ENCODE data around the gene CCDC12.
"Not testable (repeated sequence)": the region's sequence is repeated elsewhere in the genome, so short reads cannot be mapped to it uniquely, and the experiment has no call there.

CCDC12 gene

DNA sequence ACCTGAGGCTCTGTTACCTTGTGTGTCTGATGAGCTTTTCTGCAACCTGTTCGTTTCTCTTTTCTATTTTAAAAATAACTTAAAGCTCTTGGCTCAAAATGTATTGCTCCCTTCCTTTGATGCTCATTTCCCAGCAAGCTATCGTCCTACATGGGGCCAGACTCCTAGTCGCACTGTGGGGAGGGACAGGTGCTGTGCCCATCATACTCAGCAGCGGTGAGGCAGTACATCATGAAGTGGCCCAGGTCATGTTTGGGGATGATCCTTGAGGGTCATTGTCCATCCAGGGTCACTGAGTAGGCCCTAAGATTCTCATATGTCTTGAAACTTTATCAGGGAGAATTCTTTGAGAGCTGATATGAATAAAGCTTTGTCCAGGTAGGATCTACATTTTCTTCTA is 57.9 kb downstream of the CCDC12 start:
- DNase-seq, result no peak

DNA sequence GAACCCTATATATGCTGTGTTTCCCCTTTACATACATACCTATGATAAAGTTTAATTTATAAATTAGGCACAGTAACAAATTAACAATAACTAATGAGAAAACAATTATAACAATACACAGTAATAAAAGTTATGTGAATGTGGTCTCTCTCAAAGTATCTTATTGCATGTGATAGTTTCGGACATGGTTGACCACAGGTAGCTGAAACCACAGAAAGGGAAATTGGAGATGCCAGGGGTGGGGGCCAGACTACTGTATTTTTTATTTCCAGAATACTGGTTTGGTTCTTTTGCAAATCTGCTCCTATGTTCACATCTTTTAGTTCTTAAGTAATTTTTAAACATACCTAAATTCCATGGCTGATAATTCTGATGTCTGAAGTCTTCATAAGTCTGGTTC is 58.3 kb downstream of the CCDC12 start:
- DNase-seq, result no peak

DNA sequence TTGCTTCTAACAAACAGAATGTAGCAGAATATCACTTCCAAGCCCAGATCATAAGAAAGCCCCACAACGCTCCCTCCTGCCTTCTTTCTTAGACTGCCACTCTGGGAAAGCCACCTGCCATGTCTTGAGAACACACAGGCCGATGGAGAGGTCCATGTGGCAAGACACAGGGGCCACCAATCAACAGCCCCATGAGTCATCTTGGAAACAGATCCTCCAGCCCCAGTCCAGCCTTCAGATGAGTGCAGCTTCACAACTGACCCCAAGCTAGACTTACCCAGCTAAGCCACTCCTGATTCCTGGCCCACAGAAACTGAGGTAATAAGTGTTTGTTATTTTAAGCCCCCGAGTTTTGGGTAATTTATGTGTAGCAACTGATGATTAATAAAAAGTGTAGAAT is 59.3 kb downstream of the CCDC12 start:
- DNase-seq, result no peak

DNA sequence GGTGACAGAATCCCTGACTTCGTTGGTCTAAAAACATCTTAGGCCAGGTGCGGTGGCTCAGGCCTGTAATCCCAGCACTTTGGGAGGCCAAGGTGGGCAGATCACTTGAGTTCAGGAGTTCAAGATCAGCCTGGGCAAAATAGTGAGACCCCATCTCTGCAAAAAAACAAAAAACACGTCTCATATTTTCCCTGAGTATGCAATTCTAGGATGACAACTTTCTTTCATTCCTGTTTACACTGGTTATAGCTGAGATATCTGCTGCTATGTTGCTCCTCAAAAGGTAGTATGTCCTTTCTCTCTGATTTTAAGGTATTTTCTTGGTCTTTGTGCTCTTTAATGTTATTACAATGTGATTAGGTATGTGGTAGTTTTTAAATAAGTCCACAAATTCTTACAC is 59.7 kb downstream of the CCDC12 start:
- DNase-seq, result no peak

DNA sequence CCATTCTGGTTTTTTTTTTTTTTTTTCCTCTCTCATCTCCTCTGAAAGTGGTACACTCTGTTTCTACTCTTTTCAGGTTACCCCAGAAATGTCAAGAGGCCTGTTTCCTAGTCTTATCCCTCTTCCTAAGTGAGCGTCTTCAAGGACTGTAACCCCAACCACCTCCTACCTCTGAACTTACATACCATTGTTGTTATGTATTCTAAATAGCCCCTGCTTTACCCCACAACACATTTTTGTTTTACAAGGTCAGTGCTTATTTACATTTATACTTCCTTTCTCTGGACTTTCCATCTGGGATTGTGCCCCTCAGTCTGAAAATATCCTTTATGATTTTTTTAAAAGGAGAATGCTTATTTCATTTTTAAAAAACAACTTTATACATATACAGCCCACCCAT is 60.3 kb downstream of the CCDC12 start:
- DNase-seq, result no peak

DNA sequence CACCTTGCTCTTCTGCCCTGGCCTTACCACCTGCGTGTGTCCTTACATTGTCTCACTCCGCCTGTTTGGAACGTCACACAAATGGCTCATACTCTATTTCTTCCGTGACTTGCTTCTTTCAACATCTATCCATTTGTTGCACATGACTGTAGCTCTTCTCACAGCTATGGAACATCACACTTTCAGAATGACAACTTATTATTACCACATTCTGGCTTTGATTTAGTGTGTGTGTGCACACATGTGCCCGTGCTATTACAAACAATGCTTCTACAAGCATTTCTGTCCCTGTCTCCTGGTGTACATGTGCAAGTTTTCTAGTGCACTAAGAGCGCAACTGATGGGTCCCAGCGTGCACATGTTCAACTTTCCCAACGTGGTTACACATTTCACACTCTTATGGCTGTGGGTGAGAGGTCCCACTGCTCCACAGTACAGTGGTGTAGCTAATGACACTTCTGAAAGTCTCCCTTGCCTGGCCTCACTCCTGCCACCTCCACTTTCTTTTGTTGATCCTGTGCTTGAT is 61.2 kb downstream of the CCDC12 start:
- no peak for DNase-seq

DNA sequence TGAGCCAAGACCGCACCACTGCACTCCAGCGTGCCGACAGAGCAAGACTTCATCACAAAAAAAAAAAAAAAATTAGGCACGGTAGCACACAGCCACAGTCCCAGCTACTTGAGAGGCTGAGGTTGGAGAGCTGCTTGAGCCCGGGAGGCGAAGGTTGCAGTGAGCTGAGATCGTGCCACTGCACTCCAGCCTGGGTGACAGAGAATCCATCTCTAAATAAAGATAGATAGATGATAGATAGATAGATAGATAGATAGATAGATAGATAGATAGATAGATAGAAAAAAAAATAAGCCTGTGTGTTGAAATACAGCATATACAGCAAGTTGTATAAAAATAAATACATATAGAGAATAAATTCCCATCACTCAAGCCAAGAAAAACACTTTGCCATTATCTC is 61.7 kb downstream of the CCDC12 start:
- DNase-seq, result no peak

DNA sequence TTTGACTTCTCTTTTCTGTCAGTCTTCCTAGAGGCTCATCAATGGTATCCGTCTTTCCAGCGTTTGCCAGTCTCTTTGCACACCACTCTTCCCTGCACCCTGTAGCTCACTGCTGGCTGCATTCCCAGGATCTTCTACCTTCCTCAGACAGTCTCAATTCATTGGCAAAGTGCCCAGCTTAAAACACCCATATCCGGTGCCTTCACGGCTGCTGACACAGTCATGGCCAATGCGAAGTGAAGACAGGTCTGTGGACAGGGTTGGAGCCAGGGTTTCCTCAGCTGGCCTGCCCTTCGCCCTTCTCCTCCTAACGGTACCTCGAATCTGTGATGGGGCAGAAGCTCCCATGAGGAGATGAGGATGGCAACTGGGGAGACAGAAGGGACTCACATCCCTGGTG is 62.9 kb downstream of the CCDC12 start:
- DNase-seq, result no peak

DNA sequence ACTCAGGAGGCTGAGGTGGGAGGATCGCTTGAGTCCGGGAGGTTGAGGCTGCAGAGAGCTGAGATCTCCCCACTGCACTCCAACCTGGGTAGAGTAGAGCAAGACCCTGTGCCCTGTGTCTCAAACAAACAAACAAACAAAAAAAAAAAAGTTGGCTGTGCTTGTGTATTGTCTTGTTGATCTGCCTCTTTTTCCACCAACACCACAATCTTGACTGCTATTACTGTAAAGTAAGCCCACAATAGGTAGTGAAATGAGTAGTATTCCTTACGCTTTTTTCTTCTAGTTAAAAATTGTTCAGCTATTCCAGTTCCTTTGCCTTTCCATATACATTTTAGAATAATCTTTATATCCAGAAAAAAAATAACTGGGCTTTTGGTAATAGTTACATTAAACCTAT is 63.6 kb downstream of the CCDC12 start:
- DNase-seq, result no peak

DNA sequence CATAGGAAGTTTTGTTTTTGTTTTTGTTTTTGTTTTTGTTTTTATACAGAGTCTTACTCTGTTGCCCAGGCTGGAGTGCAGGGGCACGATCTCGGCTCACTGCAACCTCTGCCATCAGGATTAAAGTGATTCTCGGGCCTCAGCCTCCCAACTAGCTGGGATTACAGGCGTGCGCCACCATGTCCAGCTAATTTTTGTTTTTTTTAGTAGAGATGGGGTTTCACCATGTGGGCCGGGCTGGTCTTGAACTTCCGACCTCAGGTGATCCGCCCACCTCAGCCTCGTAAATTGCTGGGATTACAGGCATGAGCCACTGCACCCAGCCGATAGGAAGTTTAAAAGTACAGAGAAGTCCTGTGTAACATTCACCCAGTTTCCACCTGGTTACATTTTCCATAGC is 65.6 kb downstream of the CCDC12 start:
- not testable (repeated sequence) for DNase-seq

DNA sequence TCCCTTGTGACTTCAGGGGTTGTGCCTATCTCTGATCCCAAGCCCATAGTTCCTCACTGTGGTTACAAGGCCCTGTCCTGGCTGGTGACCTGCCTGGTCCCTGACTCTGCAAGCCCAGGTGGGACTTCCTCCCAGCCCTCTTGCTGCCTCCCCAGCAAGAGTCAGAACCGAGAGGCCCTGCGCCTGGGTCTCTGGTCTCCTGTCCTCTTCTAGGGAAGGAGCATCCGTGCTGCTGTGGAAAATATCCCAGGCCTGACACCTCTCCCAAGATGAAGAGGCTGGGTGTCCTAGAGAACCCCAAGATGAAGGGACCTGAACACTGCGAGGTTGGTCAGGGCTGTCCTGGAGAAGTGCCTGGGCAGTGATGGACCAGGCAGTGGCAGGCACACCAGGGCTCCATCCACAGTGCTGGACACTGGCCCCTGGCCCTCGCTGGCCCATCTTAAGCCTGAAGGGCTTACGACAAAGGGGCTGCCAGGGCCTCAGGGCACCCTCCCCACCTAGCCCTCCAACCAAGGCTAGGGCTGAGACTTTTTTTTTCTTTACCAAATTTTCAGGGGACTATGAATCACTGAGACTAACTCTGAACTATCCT is 66.3 kb downstream of the CCDC12 start:
- DNase-seq, result no peak

DNA sequence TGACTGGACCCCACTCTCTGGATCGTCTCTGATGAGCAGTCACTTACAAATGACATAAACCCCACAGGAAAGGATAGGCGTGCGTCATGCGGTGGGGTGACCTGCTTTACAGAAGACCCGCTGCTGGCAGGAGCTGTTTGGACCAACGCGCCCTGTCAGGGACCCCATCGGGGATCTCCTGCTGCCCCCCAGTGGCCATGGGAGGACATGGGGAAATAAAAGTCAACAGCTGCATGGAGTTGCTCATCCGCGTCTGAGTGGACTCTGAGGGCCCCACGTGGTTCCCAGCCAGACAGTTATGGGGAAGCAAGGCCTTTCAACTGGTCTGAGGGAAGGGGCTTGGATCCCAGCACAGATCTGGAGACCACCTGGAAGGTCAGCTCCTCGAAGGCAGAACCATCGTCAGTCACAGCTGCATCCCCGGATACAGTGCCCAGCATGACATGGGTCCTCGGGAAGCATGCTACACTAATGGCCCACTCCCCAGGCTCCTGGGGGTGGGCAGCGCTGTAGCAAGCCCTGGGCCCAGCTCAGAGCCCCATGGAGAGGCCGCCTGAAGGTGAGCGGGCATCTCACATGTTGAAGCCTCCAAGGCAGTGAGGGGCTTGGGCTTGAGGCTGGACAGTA is 66.9 kb downstream of the CCDC12 start:
- DNase-seq, result peak; percentile 24

DNA sequence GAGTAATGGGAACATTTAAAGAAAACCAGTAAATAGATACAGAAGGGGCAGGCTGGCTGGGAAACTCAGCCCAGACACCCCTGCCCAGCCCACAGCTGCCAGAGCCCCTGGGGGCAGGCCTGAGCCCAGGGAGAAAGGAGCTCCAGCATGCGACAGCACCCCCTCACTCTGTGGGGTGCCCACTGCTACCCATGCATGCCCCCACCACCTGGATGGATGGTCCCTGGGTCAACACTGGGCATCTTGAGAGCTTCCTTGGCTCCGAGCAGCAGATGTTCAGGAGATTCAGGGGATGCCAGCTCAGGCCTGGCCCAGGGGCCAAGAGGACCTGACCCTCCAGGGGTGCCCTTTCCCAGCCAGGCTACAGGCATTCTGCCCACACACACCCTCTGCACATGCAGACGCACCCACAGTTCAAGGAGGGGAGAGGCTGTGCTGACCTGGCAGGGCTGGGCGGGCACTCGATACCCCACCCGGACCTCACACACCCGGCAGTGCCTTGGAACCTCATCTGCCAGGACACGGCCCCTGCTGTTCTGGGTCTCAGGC is 67.5 kb downstream of the CCDC12 start:
- DNase-seq, result no peak

DNA sequence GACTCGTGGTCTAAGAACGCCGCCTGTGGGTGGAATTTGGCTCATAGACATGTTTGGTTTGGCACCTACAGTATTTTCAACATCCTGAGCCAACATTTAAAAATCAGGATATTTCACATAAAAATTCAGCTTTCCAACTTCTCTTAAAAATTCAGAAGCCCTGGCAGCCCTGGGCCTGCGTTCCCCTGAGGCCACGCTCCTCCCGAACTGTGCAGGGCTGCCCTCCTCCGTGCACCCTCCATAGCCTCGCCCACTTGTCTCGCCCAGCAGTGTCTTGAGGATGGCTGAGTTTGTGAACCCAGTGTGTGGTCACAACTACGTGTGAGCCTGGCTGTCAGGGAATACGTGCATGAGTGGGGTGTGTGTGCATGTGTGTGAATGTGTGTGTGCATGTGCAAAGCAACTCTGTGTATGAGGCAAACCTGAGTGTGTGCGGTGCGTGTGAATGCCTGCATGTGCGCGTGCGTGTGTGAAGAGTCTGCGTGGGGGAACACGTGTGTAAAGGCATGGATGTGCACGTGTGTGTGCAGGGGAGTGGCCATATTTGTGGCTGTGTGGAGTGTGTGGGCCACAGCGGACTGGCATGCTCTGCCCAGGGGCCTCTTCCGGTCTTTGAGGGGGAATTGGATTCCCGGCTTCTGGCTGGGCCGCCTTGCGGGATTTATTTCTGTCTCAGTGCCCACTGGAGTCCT is 68.1 kb downstream of the CCDC12 start:
- no peak for DNase-seq

DNA sequence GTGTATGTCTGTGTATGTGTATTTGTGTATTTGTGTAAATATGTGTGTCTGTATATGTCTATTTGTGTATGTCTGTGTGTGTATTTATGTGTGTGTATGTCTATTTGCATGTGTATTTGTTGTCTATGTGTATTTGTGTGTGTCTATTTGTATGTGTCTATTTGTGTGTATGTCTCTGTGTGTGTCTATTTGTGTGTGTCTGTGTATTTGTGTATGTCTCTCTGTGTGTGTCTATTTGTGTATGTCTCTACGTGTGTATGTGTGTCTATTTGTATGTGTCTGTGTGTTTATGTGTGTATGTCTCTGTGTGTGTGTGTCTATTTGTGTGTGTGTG is 68.6 kb downstream of the CCDC12 start:
- no peak for DNase-seq

DNA sequence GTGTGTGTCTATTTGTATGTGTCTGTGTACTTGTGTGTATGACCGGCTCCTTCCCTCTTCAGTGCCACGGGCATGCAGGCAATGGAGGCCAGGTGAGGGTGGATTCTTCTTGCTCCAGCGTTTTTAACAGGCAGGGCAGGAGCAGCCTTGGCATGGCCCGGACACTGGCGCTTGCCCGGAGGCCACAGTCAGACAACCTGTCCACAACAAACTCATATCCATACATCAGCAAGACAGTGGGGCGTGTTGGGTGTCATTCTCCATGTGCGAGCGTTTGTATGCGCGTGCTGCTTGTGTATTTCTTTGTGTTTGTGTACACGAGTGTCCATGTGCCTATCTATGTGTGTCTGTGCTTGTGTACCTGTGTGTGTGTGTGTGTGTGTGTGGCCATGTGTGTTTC is 69.3 kb downstream of the CCDC12 start:
- no peak for DNase-seq

DNA sequence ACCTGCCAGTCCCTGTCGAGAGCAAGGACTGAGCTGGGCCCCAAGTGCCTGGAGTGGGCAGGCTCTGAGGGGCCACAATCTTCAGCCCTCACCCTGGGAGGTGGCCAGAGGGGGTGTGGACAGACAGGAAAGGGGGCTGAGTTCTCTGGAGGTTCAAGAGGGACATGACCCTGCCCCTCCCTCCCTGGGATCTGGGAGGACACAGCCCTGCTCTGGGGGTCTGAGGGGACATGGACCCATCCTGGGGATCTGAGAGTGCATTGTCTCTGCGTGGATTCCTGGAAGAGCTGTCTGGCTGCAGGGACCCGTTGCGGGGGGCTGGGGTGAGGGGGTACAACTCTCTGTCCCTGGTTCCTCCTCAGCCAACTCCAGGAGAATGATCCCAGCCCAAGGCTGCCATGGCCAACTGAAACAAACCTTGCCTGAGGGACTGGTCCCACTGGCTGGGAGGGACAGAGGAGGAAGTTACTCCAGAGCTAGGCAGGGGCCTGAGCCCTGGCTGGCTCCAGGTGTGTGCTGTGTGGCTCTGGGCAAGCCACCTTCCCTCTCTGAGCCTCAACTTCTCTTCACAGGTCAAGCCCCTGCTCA is 70.0 kb downstream of the CCDC12 start:
- DNase-seq, result no peak

DNA sequence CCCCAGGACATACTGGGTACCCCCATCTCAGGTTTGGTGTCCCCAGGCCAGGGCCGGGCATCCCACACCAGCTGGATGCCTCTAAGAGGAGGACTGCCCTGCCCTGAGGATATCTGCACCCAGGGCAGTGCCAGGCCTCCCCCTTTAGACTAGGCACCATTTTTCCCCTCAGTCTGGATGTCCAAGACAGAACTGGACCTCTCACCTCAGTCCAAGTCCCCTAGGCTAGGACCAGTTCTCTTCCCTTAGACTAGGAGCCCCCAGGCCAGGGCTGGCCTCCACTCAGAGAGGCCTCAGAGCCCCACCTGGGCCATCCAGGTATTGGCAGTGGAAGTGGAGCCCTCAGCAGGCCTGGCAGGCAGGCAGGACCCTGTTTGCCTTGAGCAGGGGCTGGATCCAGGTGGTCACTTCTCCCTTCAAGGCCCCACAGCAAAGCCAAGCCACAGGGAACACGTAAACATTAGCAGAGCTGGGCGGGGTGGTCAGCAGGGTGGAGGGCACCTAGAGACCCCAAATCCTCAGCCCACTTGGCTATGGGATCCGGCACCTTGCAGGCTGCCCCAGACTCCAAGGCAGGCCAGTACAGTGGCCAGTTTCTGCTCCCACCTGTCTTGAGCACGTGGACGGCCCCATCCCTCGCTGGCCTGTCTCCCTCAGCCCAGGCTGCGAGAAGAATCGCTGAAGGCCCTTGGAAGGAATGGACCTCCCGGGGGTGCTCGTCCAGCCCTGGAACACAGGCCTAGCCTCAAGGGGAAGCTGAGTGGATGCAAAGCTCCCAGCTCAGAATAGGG is 70.7 kb downstream of the CCDC12 start:
- no peak for DNase-seq

DNA sequence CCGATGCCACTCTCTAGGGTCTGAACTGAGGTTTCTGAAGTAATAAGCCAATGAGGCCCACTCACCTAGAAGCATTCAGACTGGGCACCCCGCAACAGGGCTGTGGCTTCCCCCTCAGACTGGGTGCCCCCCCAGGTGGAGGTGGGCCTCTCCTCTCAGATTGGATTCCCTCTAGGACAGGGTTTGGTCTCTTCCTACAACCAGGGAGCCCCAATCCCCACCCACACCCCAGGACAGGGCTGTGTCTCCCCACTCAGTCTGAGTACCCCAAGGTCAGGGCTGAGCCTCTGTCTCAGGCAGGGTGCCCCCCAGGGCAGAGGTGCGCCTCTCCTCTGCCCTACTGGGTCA is 71.4 kb downstream of the CCDC12 start:
- DNase-seq, result no peak

DNA sequence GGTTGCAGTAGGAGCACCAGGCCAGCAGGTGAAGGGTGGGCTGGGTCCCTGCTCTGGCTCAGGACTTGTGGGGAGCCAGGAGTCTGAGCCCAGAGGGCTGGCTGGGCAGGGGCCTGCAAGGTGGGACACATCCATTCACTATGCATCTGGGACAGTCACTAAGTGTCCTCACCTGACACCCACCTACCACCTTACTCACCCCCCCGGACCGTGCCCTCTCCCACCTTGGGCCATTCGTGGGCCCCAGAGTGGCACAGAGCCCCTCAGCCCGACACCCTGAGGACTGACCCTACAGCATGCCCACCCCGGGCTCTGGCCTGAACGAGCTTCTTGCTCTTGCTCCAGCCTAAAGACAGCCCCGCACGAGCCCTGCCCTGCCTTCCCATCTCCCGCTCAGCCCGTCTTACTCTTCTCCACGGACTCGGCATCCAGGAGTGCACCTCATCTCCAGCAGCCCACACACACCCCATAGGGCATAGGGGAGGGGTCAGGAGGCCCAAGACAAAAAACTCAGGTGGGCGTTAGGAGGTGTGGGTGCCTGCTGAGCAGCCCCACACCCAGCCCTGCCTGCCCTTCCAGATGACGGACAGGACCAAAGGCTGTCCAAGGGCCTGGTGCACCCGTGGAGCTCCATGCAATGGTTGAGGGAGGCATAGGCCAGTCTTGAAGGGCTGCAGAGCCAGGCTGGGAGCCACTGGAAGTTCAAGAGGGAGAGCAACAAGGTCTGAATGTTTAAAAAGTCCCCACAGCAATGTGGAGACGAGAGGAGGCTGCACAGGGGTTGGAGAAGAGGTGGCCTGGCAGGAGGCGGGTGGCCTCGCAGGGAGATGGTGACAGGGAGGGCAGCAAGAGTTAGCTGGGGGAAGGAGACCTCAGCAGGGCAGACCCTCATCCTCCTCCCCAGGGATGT is 72.0 kb downstream of the CCDC12 start:
- no peak for DNase-seq

DNA sequence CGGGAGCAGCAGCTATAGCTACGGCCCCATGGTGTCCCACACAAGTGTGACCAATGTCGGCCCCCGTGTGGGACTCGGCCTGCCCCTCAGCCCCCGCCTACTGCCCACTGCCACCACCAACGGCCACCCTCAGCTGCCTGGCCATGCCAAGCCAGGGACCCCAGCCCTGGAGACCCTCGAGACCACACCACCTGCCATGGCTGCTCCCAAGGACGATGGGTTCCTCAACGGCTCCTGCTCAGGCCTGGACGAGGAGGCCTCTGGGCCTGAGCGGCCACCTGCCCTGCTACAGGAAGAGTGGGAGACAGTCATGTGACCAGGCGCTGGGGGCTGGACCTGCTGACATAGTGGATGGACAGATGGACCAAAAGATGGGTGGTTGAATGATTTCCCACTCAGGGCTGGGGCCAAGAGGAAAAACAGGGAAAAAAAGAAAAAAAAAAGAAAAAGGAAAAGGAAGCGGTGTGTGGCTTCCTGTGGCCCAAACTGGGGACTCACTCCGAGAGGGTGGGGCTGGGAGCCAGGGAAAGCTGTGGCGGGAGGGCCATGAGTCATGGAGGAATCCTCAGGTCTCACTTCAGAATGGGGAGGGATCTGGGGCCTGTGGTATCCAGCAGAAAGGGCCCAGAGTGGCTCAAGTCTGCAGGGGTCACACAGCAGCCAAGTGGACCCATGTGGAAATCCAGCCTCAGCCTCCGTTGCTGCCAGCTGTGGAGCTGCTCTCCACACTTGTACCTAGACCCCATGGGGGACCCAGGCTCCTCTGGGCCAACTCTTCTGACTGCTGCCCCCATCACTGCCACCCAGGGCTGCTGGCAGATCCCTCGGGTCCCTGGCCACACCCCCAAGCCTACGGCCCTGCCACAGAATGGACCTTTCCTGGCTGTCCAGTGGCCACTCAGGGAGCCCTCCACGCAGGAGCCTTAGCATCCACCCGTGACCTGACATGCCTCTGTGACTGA is 72.9 kb downstream of the CCDC12 start:
- DNase-seq, result no peak
